Measurements from ENCODE around the gene NFX1.

Gene NFX1

GRCh38 chr9:33290247-33291030 lies at the start of gene NFX1:
Gene NFX1, plus strand, starts transcription at chr9:33290516. Its CDS starts 57 bp downstream, at chr9:33290573.
- peak; percentile 95 for DNase-seq (ENCODE audit: low spot score)

- no peak for DNase-seq (ENCODE audit: low spot score)
Observed at GRCh38 chr9:33241298-33241697, 49.0 kb upstream of the NFX1 start.

GRCh38 chr9:33242609-33243134 lies 47.6 kb upstream of the NFX1 start:
- DNase-seq (ENCODE audit: low spot score): no peak

GRCh38 chr9:33244137-33244784 lies 46.1 kb upstream of the NFX1 start:
- DNase-seq (ENCODE audit: low spot score): no peak

- no peak for DNase-seq (ENCODE audit: low spot score)
Observed at GRCh38 chr9:33245341-33245740, 45.0 kb upstream of the NFX1 start.

GRCh38 chr9:33246269-33246860 lies 44.0 kb upstream of the NFX1 start:
- no peak for DNase-seq (ENCODE audit: low spot score)

- DNase-seq (ENCODE audit: low spot score): no peak
Observed at GRCh38 chr9:33248606-33249005, 41.7 kb upstream of the NFX1 start.

- no peak for DNase-seq (ENCODE audit: low spot score)
Observed at GRCh38 chr9:33249087-33249658, 41.1 kb upstream of the NFX1 start.

- no peak for DNase-seq (ENCODE audit: low spot score)
Observed at GRCh38 chr9:33249983-33250382, 40.3 kb upstream of the NFX1 start.

GRCh38 chr9:33250458-33250995 lies 39.8 kb upstream of the NFX1 start:
- no peak for DNase-seq (ENCODE audit: low spot score)

- DNase-seq (ENCODE audit: low spot score): no peak
Observed at GRCh38 chr9:33254211-33254610, 36.1 kb upstream of the NFX1 start.

- DNase-seq (ENCODE audit: low spot score): no peak
Observed at GRCh38 chr9:33255014-33255413, 35.3 kb upstream of the NFX1 start.

GRCh38 chr9:33255471-33255870 lies 34.8 kb upstream of the NFX1 start:
- no peak for DNase-seq (ENCODE audit: low spot score)

- no peak for DNase-seq (ENCODE audit: low spot score)
Observed at GRCh38 chr9:33256236-33256635, 34.1 kb upstream of the NFX1 start.

- DNase-seq (ENCODE audit: low spot score): no peak
Observed at GRCh38 chr9:33257276-33257675, 33.0 kb upstream of the NFX1 start.

GRCh38 chr9:33260372-33260771 lies 29.9 kb upstream of the NFX1 start:
- DNase-seq (ENCODE audit: low spot score): no peak

- peak; percentile 34 for DNase-seq (ENCODE audit: low spot score)
Observed at GRCh38 chr9:33263131-33264002, 26.9 kb upstream of the NFX1 start.

- DNase-seq (ENCODE audit: low spot score): peak; percentile 13
Observed at GRCh38 chr9:33264003-33264472, 26.3 kb upstream of the NFX1 start.

GRCh38 chr9:33264473-33265177 lies 25.7 kb upstream of the NFX1 start, which contains the start of the genes BAG1 and CHMP5:
Gene BAG1, minus strand, starts transcription at chr9:33264708.
Gene CHMP5, plus strand, starts transcription at chr9:33265049. Its CDS starts 30 bp downstream, at chr9:33265079.
- peak; percentile 98 for DNase-seq (ENCODE audit: low spot score)

- no peak for DNase-seq (ENCODE audit: low spot score)
Observed at GRCh38 chr9:33265211-33265865, 25.0 kb upstream of the NFX1 start.
